Nephron (organoid): ENCODE measurements around the gene SLC7A6.
A peak's percentile ranks its signal among the peaks of the same experiment; 100 is the strongest.
"Not testable (repeated sequence)": the region's sequence is repeated elsewhere in the genome, so short reads cannot be mapped to it uniquely, and the experiment has no call there.

Experiments used
- H3K27ac Mint-ChIP-seq, 3 experiments: 2 replicates each; pipeline ENCODE4 v1.8.0; 2020; ENCODE audit warnings: mixed read lengths in 3 of 3, mild to moderate bottlenecking in 2 of 3, moderate library complexity in 1 of 3
- H3K27me3 Mint-ChIP-seq: 2 replicates; pipeline ENCODE4 v1.8.0; 2021; ENCODE audit warnings: low read depth, mild to moderate bottlenecking, moderate library complexity, mixed read lengths
- H3K36me3 Mint-ChIP-seq: 2 replicates; pipeline ENCODE4 v1.8.0; 2020; ENCODE audit warnings: low read depth, mixed read lengths
- H3K4me1 Mint-ChIP-seq: 2 replicates; pipeline ENCODE4 v1.8.0; 2020; ENCODE audit warnings: mixed read lengths
- H3K4me3 Mint-ChIP-seq, 3 experiments: 2 replicates each; pipeline ENCODE4 v1.8.0; 2020; ENCODE audit warnings: mild to moderate bottlenecking in 3 of 3, mixed read lengths in 3 of 3, moderate library complexity in 2 of 3
- H3K9me3 Mint-ChIP-seq: 2 replicates; pipeline ENCODE4 v1.8.0; 2020; ENCODE audit warnings: mixed read lengths
- TF ChIP-seq, protein P1 (sequence below), 3 experiments: fragments of 200-600 bp; sonication (generic); IDR thresholded peaks; one replicate each; pipeline ENCODE4 v1.5.0; 2021; ENCODE audit warnings: antibody characterized with exemption in 3 of 3; ENCODE audit not compliant: unreplicated experiment in 3 of 3

The SLC7A6 gene

GRCh38 chr16:68288252-68288650, 23.9 kb downstream of the SLC7A6 start:
- H3K4me3 Mint-ChIP-seq = no peak overlapping the region
- H3K9me3 Mint-ChIP-seq = no peaks in the 10 kb centered on the region
- TF ChIP-seq, protein P1, sequence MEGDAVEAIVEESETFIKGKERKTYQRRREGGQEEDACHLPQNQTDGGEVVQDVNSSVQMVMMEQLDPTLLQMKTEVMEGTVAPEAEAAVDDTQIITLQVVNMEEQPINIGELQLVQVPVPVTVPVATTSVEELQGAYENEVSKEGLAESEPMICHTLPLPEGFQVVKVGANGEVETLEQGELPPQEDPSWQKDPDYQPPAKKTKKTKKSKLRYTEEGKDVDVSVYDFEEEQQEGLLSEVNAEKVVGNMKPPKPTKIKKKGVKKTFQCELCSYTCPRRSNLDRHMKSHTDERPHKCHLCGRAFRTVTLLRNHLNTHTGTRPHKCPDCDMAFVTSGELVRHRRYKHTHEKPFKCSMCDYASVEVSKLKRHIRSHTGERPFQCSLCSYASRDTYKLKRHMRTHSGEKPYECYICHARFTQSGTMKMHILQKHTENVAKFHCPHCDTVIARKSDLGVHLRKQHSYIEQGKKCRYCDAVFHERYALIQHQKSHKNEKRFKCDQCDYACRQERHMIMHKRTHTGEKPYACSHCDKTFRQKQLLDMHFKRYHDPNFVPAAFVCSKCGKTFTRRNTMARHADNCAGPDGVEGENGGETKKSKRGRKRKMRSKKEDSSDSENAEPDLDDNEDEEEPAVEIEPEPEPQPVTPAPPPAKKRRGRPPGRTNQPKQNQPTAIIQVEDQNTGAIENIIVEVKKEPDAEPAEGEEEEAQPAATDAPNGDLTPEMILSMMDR (IDR thresholded peaks at IDR 0.05; ENCODE audit: unreplicated experiment in 3 of 3) = no peak
- H3K27me3 Mint-ChIP-seq = no peaks in the 10 kb centered on the region
- H3K27ac Mint-ChIP-seq = no peak overlapping the region
- peaks cover 45% of the 10 kb centered on the region for H3K36me3 Mint-ChIP-seq
- H3K4me1 Mint-ChIP-seq = peaks cover 5% of the 10 kb centered on the region

- H3K27me3 Mint-ChIP-seq, H3K9me3 Mint-ChIP-seq, H3K27ac Mint-ChIP-seq, H3K4me1 Mint-ChIP-seq, H3K4me3 Mint-ChIP-seq: not testable (repeated sequence)
- peaks cover 50% of the 10 kb centered on the region for H3K36me3 Mint-ChIP-seq
Measured at GRCh38 chr16:68288796-68289195, 24.5 kb downstream of the SLC7A6 start.

GRCh38 chr16:68289202-68289601, 24.9 kb downstream of the SLC7A6 start:
- H3K36me3 Mint-ChIP-seq = peaks cover 50% of the 10 kb centered on the region
- TF ChIP-seq, protein P1 (IDR thresholded peaks at IDR 0.05; ENCODE audit: unreplicated experiment in 3 of 3) = no peak
- H3K4me1 Mint-ChIP-seq = peaks cover 5% of the 10 kb centered on the region
- no peak overlapping the region for H3K27ac Mint-ChIP-seq
- H3K9me3 Mint-ChIP-seq = no peaks in the 10 kb centered on the region
- peaks cover 1% of the 10 kb centered on the region for H3K27me3 Mint-ChIP-seq
- H3K4me3 Mint-ChIP-seq = no peak overlapping the region

GRCh38 chr16:68289621-68290329, 25.4 kb downstream of the SLC7A6 start:
- Mint-ChIP-seq H3K4me1 (peaks cover 5% of the 10 kb centered on the region), H3K36me3 (peaks cover 50% of the 10 kb centered on the region), H3K4me3 (no peak overlapping the region), H3K9me3 (no peaks in the 10 kb centered on the region), H3K27me3 (peaks cover 3% of the 10 kb centered on the region), H3K27ac (peak overlapping the region in 2 of 3 experiments; percentile 30 to 32)
- TF ChIP-seq, protein P1 (IDR thresholded peaks at IDR 0.05; ENCODE audit: unreplicated experiment in 3 of 3) = no peak

DNA sequence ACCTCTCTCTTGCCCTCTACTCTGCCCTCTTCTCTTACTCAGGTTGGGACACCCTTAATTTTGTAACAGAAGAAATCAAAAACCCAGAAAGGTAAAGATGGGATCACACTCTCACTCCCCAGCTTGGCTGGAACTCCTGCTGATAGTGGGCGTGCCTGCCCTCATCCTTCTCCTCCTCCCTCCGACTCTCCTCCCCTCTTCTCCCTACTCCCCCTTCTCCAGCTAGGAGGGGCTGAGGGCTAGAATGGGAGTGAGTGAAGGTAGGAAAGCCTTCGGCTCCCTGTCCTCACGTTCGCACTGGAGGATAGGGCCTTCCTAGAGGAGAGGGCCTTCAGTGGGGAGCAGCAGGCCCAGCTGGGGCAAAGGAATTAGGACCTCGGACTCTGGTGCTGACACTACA, 26.1 kb downstream of the SLC7A6 start:
- peaks cover 47% of the 10 kb centered on the region for H3K36me3 Mint-ChIP-seq
- H3K4me1 Mint-ChIP-seq = peaks cover 5% of the 10 kb centered on the region
- peak overlapping the region in 1 of 3 experiments; percentile 32 for H3K27ac Mint-ChIP-seq
- TF ChIP-seq, protein P1 (IDR thresholded peaks at IDR 0.05; ENCODE audit: unreplicated experiment in 3 of 3) = no peak
- H3K4me3 Mint-ChIP-seq = no peak overlapping the region
- no peaks in the 10 kb centered on the region for H3K9me3 Mint-ChIP-seq
- H3K27me3 Mint-ChIP-seq = peaks cover 3% of the 10 kb centered on the region

GRCh38 chr16:68291227-68291626, 26.9 kb downstream of the SLC7A6 start:
- Mint-ChIP-seq H3K4me3 (no peak overlapping the region), H3K36me3 (peaks cover 49% of the 10 kb centered on the region), H3K4me1 (peaks cover 5% of the 10 kb centered on the region), H3K9me3 (no peaks in the 10 kb centered on the region), H3K27me3 (peaks cover 3% of the 10 kb centered on the region), H3K27ac (no peak overlapping the region)
- TF ChIP-seq, protein P1 (IDR thresholded peaks at IDR 0.05; ENCODE audit: unreplicated experiment in 3 of 3) = no peak
